MCF 10A (cell line): Measurements from ENCODE around the gene TIAM2. TPM values are rescaled to one million over a fixed set of nuclear protein-coding genes. Genes with fewer than 3 reads are reported as not detected.

Experiments used
- BruUV-seq: library from RNA; stranded (reverse); fragments of 400-500 nt; replicated peaks from 2 replicates; lab custom pipeline; 2021; lab: Mats Ljungman, UMichigan
- CTCF ChIA-PET: fragments of 300-600 bp; sonication (Branson Sonifier 250); formaldehyde crosslinking; extraction: SDS; loops from one replicate; lab custom pipeline; 2021; ENCODE audit warnings: antibody characterized with exemption, inconsistent platforms; lab: Yijun Ruan, JAX
- POLR2A ChIA-PET: fragments of 300-600, 350-650 bp; sonication (Branson Sonifier 250); formaldehyde crosslinking; extraction: SDS; loops from one replicate; lab custom pipeline; 2020; ENCODE audit warnings: antibody characterized with exemption, inconsistent platforms; lab: Yijun Ruan, JAX
- DNase-seq: peaks from one replicate; pipeline ENCODE4 v3.0.0-alpha.2; 2018; ENCODE audit not compliant: unreplicated experiment
- H3K27ac Mint-ChIP-seq: one replicate; pipeline ENCODE4 v1.8.0; 2022; ENCODE audit warnings: mild to moderate bottlenecking, low read depth, mixed read lengths; ENCODE audit not compliant: unreplicated experiment
- H3K27me3 Mint-ChIP-seq: one replicate; pipeline ENCODE4 v1.8.0; 2022; ENCODE audit warnings: mixed read lengths; ENCODE audit not compliant: insufficient read depth, unreplicated experiment
- H3K36me3 Mint-ChIP-seq: one replicate; pipeline ENCODE4 v1.8.0; 2022; ENCODE audit warnings: mild to moderate bottlenecking, moderate library complexity, mixed read lengths; ENCODE audit not compliant: insufficient read depth, unreplicated experiment
- H3K4me1 Mint-ChIP-seq: one replicate; pipeline ENCODE4 v1.8.0; 2022; ENCODE audit warnings: mixed read lengths; ENCODE audit not compliant: insufficient read depth, unreplicated experiment
- H3K4me3 Mint-ChIP-seq: one replicate; pipeline ENCODE4 v1.8.0; 2022; ENCODE audit warnings: mild to moderate bottlenecking, moderate library complexity, mixed read lengths; ENCODE audit not compliant: unreplicated experiment
- H3K9me3 Mint-ChIP-seq: one replicate; pipeline ENCODE4 v1.8.0; 2022; ENCODE audit warnings: mixed read lengths; ENCODE audit not compliant: unreplicated experiment
- intact Hi-C: fragments of 100-400 bp; cut with micrococcal nuclease; formaldehyde crosslinking; loops from 2 replicates; pipeline ENCODE4 v1.14.1; 2022
- total RNA-seq: library from RNA; stranded (reverse); gene quantifications from 2 replicates; pipeline ENCODE4 v1.2.3, GENCODE V29; 2022
- TF ChIP-seq, protein P1 (sequence below): fragments of 200-600 bp; IDR thresholded peaks from one replicate; pipeline ENCODE4 v1.8.0; 2022; ENCODE audit warnings: antibody characterized with exemption, mild to moderate bottlenecking; ENCODE audit not compliant: unreplicated experiment

Gene TIAM2
- total RNA-seq, 1 experiment from 2014 or later, result 3.1 TPM

DNA sequence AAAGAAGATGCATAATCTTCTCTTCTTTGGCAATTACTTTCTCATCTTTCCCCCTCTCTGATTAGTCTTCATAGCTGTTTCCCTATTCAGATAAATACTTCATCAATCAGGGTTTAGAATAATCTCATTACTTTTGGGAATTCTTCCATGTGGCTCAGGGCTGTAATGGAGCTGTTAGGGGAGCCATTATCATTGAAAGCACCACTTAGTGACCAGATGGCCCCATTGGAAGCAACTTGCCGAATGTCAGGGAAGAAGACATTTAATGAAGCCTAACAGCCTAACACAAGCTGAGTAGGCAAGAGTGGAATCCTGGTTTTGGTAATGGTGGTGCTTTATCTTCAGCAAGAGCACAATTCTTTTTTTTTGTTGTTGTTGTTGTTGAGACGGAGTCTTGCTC is 45.0 kb downstream of the TIAM2 start:
- H3K4me1 Mint-ChIP-seq, result no peaks in the 10 kb centered on the region
- CTCF ChIA-PET, result no interaction called here
- no peaks in the 10 kb centered on the region for H3K27me3 Mint-ChIP-seq
- intact Hi-C loops, result no loop called here
- DNase-seq, result no peak
- no peak overlapping the region for H3K4me3 Mint-ChIP-seq
- no peak overlapping the region for H3K27ac Mint-ChIP-seq
- TF ChIP-seq, protein P1, sequence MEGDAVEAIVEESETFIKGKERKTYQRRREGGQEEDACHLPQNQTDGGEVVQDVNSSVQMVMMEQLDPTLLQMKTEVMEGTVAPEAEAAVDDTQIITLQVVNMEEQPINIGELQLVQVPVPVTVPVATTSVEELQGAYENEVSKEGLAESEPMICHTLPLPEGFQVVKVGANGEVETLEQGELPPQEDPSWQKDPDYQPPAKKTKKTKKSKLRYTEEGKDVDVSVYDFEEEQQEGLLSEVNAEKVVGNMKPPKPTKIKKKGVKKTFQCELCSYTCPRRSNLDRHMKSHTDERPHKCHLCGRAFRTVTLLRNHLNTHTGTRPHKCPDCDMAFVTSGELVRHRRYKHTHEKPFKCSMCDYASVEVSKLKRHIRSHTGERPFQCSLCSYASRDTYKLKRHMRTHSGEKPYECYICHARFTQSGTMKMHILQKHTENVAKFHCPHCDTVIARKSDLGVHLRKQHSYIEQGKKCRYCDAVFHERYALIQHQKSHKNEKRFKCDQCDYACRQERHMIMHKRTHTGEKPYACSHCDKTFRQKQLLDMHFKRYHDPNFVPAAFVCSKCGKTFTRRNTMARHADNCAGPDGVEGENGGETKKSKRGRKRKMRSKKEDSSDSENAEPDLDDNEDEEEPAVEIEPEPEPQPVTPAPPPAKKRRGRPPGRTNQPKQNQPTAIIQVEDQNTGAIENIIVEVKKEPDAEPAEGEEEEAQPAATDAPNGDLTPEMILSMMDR, result no peak
- no peaks in the 10 kb centered on the region for H3K36me3 Mint-ChIP-seq
- BruUV-seq, result no TSS peak
- H3K9me3 Mint-ChIP-seq, result no peaks in the 10 kb centered on the region
- POLR2A ChIA-PET, result interaction anchor here (0.9 kb wide), 1 partner anchor 9 kb away, joined by 3 read pairs; no protein-coding TSS in a partner anchor

DNA sequence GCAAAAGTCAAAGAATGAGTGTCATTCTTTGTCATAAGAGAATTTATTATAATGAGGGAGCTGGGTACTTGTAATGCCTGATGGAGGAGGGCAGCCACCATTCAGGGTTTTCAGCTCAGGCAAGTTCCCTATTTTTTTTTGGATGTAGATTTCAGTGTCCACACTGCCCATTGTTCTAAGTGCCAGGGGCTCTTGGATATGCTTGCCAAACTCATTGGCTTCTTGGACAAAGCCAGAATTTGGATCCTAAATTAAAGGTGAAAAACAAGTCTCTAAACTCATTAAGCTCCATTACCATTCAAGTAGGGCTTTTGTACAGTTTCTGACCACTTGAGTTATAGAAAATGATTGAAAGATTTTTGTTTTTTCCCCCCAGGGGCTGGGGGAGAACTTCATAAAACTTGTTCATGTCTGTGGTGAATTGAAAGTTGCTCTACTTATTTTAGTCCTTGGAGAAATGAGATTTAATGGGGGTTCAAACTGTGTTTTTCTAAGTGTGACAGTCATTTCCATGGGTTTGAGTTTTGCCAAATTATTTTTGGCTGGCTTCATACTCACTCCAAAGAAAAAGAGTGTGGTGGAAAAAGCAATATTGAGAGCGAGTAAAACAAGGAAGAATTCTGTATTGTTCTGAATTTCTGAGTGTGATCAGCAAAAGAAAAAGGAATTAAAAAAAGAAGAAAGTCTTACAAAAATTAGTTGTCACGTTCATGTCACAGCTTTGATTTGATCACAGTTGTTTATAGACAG is 46.0 kb downstream of the TIAM2 start:
- H3K36me3 Mint-ChIP-seq, result no peaks in the 10 kb centered on the region
- ChIA-PET CTCF (no interaction called here), POLR2A (interaction anchor here (0.9 kb wide), 1 partner anchor 10 kb away, joined by 3 read pairs; no protein-coding TSS in a partner anchor)
- peaks cover 6% of the 10 kb centered on the region for H3K27me3 Mint-ChIP-seq
- no peak overlapping the region for H3K27ac Mint-ChIP-seq
- no peak for DNase-seq
- TF ChIP-seq, protein P1, result no peak
- intact Hi-C loops, result no loop called here
- no TSS peak for BruUV-seq
- no peak overlapping the region for H3K4me3 Mint-ChIP-seq
- H3K9me3 Mint-ChIP-seq, result no peaks in the 10 kb centered on the region
- no peaks in the 10 kb centered on the region for H3K4me1 Mint-ChIP-seq

DNA sequence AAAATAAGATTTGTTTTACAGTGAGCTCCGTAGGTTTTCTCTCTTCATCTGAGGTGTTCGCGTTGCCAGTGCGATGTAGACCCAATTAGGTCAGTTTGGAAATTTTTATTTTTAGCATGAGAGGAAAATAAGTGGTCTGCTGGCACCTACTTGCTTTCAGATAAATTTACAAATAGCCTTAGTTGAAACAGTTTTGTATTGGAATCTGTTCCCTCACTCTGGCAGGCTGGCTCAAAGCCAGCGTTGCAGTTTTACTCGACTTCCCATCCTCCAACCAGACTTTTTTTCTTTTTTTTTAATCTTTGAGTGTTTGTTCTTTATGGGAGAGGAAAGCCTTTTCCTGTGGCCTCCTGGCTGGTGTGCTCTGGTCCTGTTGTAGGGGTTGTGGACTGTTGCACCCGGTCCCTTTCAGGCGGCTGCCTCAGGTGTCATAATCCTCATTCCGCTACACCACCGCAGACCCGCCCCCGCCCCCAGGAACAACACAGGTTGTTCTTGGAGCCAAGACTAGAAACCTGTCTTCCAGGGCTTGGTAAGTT is 46.7 kb downstream of the TIAM2 start:
- Mint-ChIP-seq H3K36me3 (no peaks in the 10 kb centered on the region), H3K27me3 (peaks cover 13% of the 10 kb centered on the region), H3K4me1 (no peaks in the 10 kb centered on the region), H3K9me3 (no peaks in the 10 kb centered on the region), H3K4me3 (no peak overlapping the region), H3K27ac (no peak overlapping the region)
- CTCF ChIA-PET, result no interaction called here
- TF ChIP-seq, protein P1, result no peak
- BruUV-seq, result no TSS peak
- intact Hi-C loops, result no loop called here
- POLR2A ChIA-PET, result no interaction called here
- no peak for DNase-seq

DNA sequence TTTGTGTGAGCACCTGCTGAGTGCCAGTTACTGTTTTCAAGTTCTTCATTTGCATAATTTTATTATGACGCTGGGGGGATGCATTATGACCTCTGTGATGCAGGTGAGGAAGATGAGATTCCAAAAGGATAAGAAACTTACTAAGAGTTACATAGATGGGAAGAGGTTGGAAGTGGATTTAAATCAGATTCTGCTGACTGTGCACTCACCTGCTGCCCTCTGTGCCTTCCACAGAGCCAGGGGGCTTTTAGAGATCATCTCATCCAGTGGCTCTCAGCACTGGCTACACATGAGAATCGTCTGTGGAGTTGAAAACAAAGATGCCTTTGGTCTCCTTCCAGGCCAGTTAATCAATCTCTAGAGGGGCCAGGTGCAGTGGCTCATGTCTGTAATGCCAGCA is 47.9 kb downstream of the TIAM2 start:
- BruUV-seq, result no TSS peak
- Mint-ChIP-seq H3K27me3 (peaks cover 18% of the 10 kb centered on the region), H3K4me1 (no peaks in the 10 kb centered on the region), H3K9me3 (no peaks in the 10 kb centered on the region), H3K4me3 (no peak overlapping the region), H3K36me3 (no peaks in the 10 kb centered on the region), H3K27ac (no peak overlapping the region)
- ChIA-PET POLR2A (no interaction called here), CTCF (no interaction called here)
- intact Hi-C loops, result no loop called here
- no peak for DNase-seq
- TF ChIP-seq, protein P1, result no peak
